Kidney glomerular epithelial cell (primary cell): Measurements from ENCODE around the gene OLFM3.

Experiments
- DNase-seq: peaks from one replicate; lab custom pipeline; 2025; lab: John Stamatoyannopoulos, UW

The OLFM3 gene

GRCh38 chr1:101943237-101943636 is 53.5 kb downstream of the OLFM3 start:
- DNase-seq = no peak

GRCh38 chr1:101942516-101943193 is 54.1 kb downstream of the OLFM3 start:
- DNase-seq = no peak

GRCh38 chr1:101938681-101939080 is 58.0 kb downstream of the OLFM3 start:
- no peak for DNase-seq

GRCh38 chr1:101929343-101929742 is 67.4 kb downstream of the OLFM3 start:
- no peak for DNase-seq

GRCh38 chr1:101928829-101929228 is 67.9 kb downstream of the OLFM3 start:
- DNase-seq = no peak

- DNase-seq = no peak
Observed at GRCh38 chr1:101924700-101925099, 72.0 kb downstream of the OLFM3 start.

- no peak for DNase-seq
Observed at GRCh38 chr1:101920577-101920976, 76.1 kb downstream of the OLFM3 start.

GRCh38 chr1:101918277-101918676 is 78.4 kb downstream of the OLFM3 start:
- DNase-seq = no peak

GRCh38 chr1:101915597-101915996 is 81.1 kb downstream of the OLFM3 start:
- no peak for DNase-seq

- DNase-seq = no peak
Observed at GRCh38 chr1:101914473-101915242, 82.1 kb downstream of the OLFM3 start.

GRCh38 chr1:101911894-101912293 is 84.8 kb downstream of the OLFM3 start:
- no peak for DNase-seq

GRCh38 chr1:101908980-101909379 is 87.7 kb downstream of the OLFM3 start:
- DNase-seq = no peak

GRCh38 chr1:101907264-101907663 is 89.5 kb downstream of the OLFM3 start:
- no peak for DNase-seq

- no peak for DNase-seq
Observed at GRCh38 chr1:101905283-101905835, 91.4 kb downstream of the OLFM3 start.

GRCh38 chr1:101902199-101902598 is 94.5 kb downstream of the OLFM3 start:
- DNase-seq = no peak

- DNase-seq = no peak
Observed at GRCh38 chr1:101898137-101898536, 98.6 kb downstream of the OLFM3 start.

- DNase-seq = no peak
Observed at GRCh38 chr1:101884621-101885020, 112.1 kb downstream of the OLFM3 start.

- no peak for DNase-seq
Observed at GRCh38 chr1:101875891-101876290, 120.8 kb downstream of the OLFM3 start.

GRCh38 chr1:101873672-101874071 is 123.1 kb downstream of the OLFM3 start:
- DNase-seq = no peak

- no peak for DNase-seq
Observed at GRCh38 chr1:101859941-101860340, 136.8 kb downstream of the OLFM3 start.

- no peak for DNase-seq
Observed at GRCh38 chr1:101854271-101854670, 142.5 kb downstream of the OLFM3 start.

GRCh38 chr1:101852936-101853335 is 143.8 kb downstream of the OLFM3 start:
- DNase-seq = no peak

- DNase-seq = no peak
Observed at GRCh38 chr1:101849356-101849755, 147.4 kb downstream of the OLFM3 start.
